Activated T-helper 17 cell treated with anti-CD3 and anti-CD28 coated beads, Interleukin-2, amount 50 U/mL, for 72 hours (primary cell): ENCODE results near the gene LMX1B. TPM values are rescaled to one million over a fixed set of nuclear protein-coding genes. Genes with fewer than 3 reads are reported as not detected.

Experiments
- ATAC-seq: fragments of 150-1000 bp; cut with Tn5 transposase; replicated peaks from 2 replicates; pipeline ENCODE4 v1.10.0; 2021; ENCODE audit warnings: mild to moderate bottlenecking, moderate library complexity
- H3K27ac Mint-ChIP-seq: one replicate; pipeline ENCODE4 v1.8.0; 2022; ENCODE audit warnings: mixed read lengths
- H3K27me3 Mint-ChIP-seq: one replicate; pipeline ENCODE4 v1.8.0; 2022; ENCODE audit warnings: mixed read lengths
- H3K36me3 Mint-ChIP-seq: one replicate; pipeline ENCODE4 v1.8.0; 2022; ENCODE audit warnings: low read depth, mild to moderate bottlenecking, mixed read lengths
- H3K4me1 Mint-ChIP-seq: one replicate; pipeline ENCODE4 v1.8.0; 2022; ENCODE audit warnings: mixed read lengths
- H3K4me3 Mint-ChIP-seq: one replicate; pipeline ENCODE4 v1.8.0; 2022; ENCODE audit warnings: mild to moderate bottlenecking, mixed read lengths
- H3K9me3 Mint-ChIP-seq: one replicate; pipeline ENCODE4 v1.8.0; 2022; ENCODE audit warnings: mixed read lengths
- total RNA-seq, 2 donors: library from RNA; stranded (reverse); gene quantifications; one replicate each; pipeline ENCODE4 v1.2.3, GENCODE V29; 2022

Gene LMX1B
- total RNA-seq, 2 donors from 2014 or later, result not detected

- Mint-ChIP-seq H3K27ac (no peak overlapping the region), H3K4me1 (no peaks in the 10 kb centered on the region), H3K9me3 (no peaks in the 10 kb centered on the region), H3K36me3 (no peaks in the 10 kb centered on the region), H3K4me3 (no peak overlapping the region), H3K27me3 (peaks cover 47% of the 10 kb centered on the region)
- ATAC-seq, result no peak
Observed at GRCh38 chr9:126628146-126628545, 14.4 kb downstream of the LMX1B start.

GRCh38 chr9:126628969-126629674 is 15.4 kb downstream of the LMX1B start:
- peaks cover 53% of the 10 kb centered on the region for H3K27me3 Mint-ChIP-seq
- no peak for ATAC-seq
- no peak overlapping the region for H3K27ac Mint-ChIP-seq
- no peaks in the 10 kb centered on the region for H3K36me3 Mint-ChIP-seq
- H3K4me1 Mint-ChIP-seq, result no peaks in the 10 kb centered on the region
- H3K9me3 Mint-ChIP-seq, result no peaks in the 10 kb centered on the region
- H3K4me3 Mint-ChIP-seq, result no peak overlapping the region

DNA sequence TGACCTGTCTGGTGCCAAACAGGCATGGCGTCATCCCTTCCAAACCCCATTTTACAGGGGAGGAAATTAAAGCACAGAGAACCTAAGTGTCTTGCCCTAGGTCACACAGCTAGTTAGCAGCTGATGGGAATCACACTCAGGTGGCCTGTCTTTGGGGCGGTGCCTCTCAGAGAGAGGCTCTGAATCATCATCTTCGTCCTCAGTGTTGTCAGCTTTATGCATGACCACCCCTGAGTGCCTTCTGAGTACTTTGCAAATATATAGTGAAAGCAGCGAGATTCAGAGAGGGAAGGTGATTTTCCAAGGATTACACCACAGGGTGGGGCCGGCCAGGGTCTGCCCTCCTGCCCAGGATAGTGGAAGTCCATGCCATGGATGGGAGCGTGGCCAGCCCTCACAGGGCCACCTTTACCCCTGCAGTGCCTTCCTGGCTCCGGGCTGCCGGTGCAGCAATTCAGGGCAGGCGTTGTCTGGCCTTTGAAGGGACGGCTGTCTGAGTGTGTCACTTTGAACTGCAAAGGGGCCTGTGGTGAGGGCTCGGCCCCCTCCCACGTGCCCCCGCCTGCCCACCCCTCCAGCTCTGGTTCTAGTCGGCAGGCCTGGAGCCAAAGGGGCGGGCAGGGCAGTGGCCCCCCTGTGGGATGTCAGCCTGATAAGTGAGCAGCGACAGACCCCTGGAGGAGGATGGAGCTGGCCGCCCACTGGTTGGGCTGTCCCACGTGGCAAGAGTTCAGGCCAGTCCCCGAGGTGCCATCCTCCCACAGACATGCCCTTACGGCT is 16.9 kb downstream of the LMX1B start:
- Mint-ChIP-seq H3K27ac (no peak overlapping the region), H3K9me3 (no peaks in the 10 kb centered on the region), H3K27me3 (peaks cover 48% of the 10 kb centered on the region), H3K4me1 (no peaks in the 10 kb centered on the region), H3K36me3 (no peaks in the 10 kb centered on the region), H3K4me3 (no peak overlapping the region)
- ATAC-seq, result no peak

GRCh38 chr9:126631254-126631653 is 17.5 kb downstream of the LMX1B start:
- Mint-ChIP-seq H3K4me3 (no peak overlapping the region), H3K4me1 (no peaks in the 10 kb centered on the region), H3K9me3 (no peaks in the 10 kb centered on the region), H3K27me3 (peaks cover 47% of the 10 kb centered on the region), H3K27ac (no peak overlapping the region), H3K36me3 (no peaks in the 10 kb centered on the region)
- no peak for ATAC-seq

- no peaks in the 10 kb centered on the region for H3K9me3 Mint-ChIP-seq
- no peak overlapping the region for H3K27ac Mint-ChIP-seq
- no peak for ATAC-seq
- no peaks in the 10 kb centered on the region for H3K36me3 Mint-ChIP-seq
- H3K4me3 Mint-ChIP-seq, result no peak overlapping the region
- no peaks in the 10 kb centered on the region for H3K4me1 Mint-ChIP-seq
- peaks cover 44% of the 10 kb centered on the region for H3K27me3 Mint-ChIP-seq
Observed at GRCh38 chr9:126633881-126634558, 20.3 kb downstream of the LMX1B start.

GRCh38 chr9:126635061-126635460 is 21.3 kb downstream of the LMX1B start:
- H3K36me3 Mint-ChIP-seq, result no peaks in the 10 kb centered on the region
- no peak overlapping the region for H3K27ac Mint-ChIP-seq
- no peaks in the 10 kb centered on the region for H3K9me3 Mint-ChIP-seq
- ATAC-seq, result no peak
- no peak overlapping the region for H3K4me3 Mint-ChIP-seq
- H3K27me3 Mint-ChIP-seq, result peaks cover 47% of the 10 kb centered on the region
- H3K4me1 Mint-ChIP-seq, result no peaks in the 10 kb centered on the region

GRCh38 chr9:126635661-126636439 is 22.1 kb downstream of the LMX1B start:
- ATAC-seq, result no peak
- Mint-ChIP-seq H3K9me3 (no peaks in the 10 kb centered on the region), H3K4me3 (no peak overlapping the region), H3K4me1 (no peaks in the 10 kb centered on the region), H3K27me3 (peaks cover 52% of the 10 kb centered on the region), H3K27ac (no peak overlapping the region), H3K36me3 (no peaks in the 10 kb centered on the region)

DNA sequence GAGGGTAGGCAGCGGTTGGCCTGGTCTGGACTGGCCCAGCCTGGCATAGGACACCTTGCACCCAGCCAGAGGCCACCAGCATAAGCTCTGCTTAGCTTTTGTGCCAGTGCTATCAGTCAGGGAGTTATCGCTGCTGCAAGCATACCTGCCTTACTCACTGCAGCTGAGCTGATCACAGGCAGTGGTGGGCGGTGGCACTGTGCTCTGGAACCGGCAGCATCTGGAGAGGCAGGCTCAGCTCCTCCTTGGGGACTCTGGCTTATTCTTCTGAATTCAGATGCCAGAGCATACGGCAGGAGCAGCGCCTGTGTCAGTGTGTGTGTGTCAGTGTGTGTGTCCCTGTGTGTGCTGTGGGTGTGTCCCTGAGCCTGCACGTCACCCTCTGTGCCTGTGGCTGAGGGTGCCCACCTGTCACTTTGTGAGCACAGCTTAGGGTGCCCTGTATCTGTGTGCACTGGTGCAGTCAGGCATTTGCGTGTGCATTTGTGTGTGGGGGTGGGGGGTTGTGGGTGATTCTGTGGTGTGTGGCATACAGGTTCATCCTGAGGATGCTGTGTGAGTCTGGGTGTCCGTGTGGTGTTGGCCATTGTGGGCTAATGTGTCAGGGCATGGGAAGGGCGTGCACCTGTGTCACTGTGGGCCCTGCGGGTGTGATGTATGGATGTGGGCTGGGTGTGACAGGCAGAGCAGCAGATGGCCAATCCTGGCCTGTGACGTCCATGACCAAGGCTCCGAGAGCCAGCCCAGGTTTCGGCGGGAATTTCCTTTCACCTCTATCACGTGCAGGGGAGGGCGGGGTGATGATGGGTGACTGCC is 23.5 kb downstream of the LMX1B start:
- Mint-ChIP-seq H3K27ac (no peak overlapping the region), H3K4me1 (no peaks in the 10 kb centered on the region), H3K4me3 (no peak overlapping the region), H3K36me3 (no peaks in the 10 kb centered on the region), H3K9me3 (no peaks in the 10 kb centered on the region), H3K27me3 (peaks cover 57% of the 10 kb centered on the region)
- peak; percentile 18 for ATAC-seq

GRCh38 chr9:126638571-126639132 is 24.9 kb downstream of the LMX1B start:
- Mint-ChIP-seq H3K36me3 (no peaks in the 10 kb centered on the region), H3K4me1 (no peaks in the 10 kb centered on the region), H3K4me3 (no peak overlapping the region), H3K27ac (no peak overlapping the region), H3K9me3 (no peaks in the 10 kb centered on the region), H3K27me3 (peaks cover 54% of the 10 kb centered on the region)
- no peak for ATAC-seq

- H3K36me3 Mint-ChIP-seq, result no peaks in the 10 kb centered on the region
- no peak overlapping the region for H3K4me3 Mint-ChIP-seq
- peaks cover 52% of the 10 kb centered on the region for H3K27me3 Mint-ChIP-seq
Observed at GRCh38 chr9:126639318-126640000, 25.7 kb downstream of the LMX1B start.

DNA sequence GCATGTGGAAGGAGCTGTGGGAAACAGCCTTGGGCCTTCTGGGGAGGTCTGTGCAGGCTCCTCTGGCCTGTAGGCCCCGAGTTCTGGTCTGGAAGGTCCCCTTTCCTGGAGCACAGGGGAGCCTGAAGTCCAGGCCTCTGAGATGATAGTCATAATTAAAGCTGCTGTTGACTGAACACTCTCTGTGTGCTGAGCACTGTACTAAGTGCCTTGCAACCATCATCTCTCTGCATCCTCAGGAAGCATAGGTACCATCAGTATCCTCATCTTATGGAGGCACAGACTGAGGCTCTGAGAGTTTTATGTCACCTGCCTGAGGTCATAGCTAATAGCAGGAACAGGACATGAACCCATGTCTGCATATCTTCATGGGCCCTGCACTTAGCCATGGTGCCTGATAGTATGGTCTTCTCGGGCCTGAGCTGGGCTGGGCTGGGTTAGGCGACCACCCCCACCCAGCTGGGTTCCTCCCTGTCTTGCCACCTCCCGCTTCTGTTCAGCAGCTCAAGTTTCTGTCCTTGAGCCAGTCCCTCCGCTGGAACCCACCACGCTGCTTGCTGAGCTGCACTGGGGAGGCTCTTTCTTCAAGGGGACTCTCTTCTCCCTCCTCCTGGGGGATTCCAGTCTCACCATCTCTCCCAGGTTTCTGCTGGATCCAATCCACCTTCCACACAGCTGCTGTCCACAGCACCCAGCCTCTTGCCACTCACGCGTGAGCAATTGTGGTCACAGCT is 27.6 kb downstream of the LMX1B start:
- H3K27ac Mint-ChIP-seq, result no peak overlapping the region
- no peak overlapping the region for H3K4me3 Mint-ChIP-seq
- H3K9me3 Mint-ChIP-seq, result no peaks in the 10 kb centered on the region
- H3K36me3 Mint-ChIP-seq, result no peaks in the 10 kb centered on the region
- peaks cover 55% of the 10 kb centered on the region for H3K27me3 Mint-ChIP-seq
- no peak for ATAC-seq
- no peaks in the 10 kb centered on the region for H3K4me1 Mint-ChIP-seq

More at GRCh38 chr9:126639318-126640000, 25.7 kb downstream of the LMX1B start:
- no peak for ATAC-seq
- no peaks in the 10 kb centered on the region for H3K4me1 Mint-ChIP-seq
- H3K9me3 Mint-ChIP-seq, result no peaks in the 10 kb centered on the region
- H3K27ac Mint-ChIP-seq, result no peak overlapping the region

DNA sequence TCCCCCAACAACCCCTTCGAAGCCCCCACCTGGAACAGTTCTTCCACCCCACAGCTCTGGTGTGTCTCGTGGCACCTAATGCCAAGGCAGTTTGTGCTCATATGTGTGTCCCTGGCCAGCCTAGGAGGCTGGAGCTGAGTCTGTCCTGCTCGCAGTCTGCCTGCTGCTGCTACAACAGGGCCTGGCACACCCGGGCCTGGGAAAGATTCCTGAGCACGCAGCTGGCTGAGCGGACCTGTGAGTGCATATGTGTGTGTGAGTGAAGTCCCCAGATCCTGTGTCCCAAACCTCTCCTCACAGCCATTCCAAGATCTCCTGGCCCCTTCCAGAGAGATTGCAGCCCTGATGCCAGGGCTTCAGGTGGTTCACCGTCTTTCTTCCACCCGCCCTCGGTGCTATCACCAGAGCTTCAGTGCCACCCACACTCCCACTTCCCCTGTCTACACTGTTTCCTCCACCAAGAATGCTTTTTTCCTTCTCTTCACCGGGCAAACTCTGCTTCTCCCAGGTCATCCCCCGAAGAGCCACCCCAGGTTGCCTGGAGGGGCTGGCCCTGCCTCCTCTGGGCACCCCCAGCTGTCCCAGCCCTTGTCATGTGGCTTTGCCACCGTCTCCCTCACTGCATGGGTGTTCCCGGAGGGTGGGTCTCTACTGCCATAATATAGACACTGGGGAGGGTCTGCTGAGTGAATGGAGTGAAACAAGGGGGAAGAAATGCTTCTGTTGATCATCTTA is 28.4 kb downstream of the LMX1B start:
- no peak overlapping the region for H3K4me3 Mint-ChIP-seq
- no peaks in the 10 kb centered on the region for H3K36me3 Mint-ChIP-seq
- H3K27ac Mint-ChIP-seq, result no peak overlapping the region
- H3K27me3 Mint-ChIP-seq, result peaks cover 56% of the 10 kb centered on the region
- no peak for ATAC-seq
- H3K9me3 Mint-ChIP-seq, result no peaks in the 10 kb centered on the region
- no peaks in the 10 kb centered on the region for H3K4me1 Mint-ChIP-seq
